HFFc6 (cell line): ENCODE results near the gene ATP2A1. TPM values are rescaled to one million over a fixed set of nuclear protein-coding genes. Genes with fewer than 3 reads are reported as not detected.
A peak's percentile ranks its signal among the peaks of the same experiment; 100 is the strongest.

Source experiments
- DNase-seq: peaks from one replicate; pipeline ENCODE4 v3.0.0-alpha.2; 2018
- H3K27ac Mint-ChIP-seq: 2 replicates; pipeline ENCODE4 v1.8.0; 2020; ENCODE audit warnings: mild to moderate bottlenecking, mixed read lengths
- H3K27me3 Mint-ChIP-seq: 2 replicates; pipeline ENCODE4 v1.8.0; 2021; ENCODE audit warnings: mild to moderate bottlenecking, moderate library complexity, mixed read lengths; ENCODE audit not compliant: insufficient read depth
- H3K36me3 Mint-ChIP-seq: 2 replicates; pipeline ENCODE4 v1.8.0; 2021; ENCODE audit warnings: low read depth, mixed read lengths
- H3K4me1 Mint-ChIP-seq: 2 replicates; pipeline ENCODE4 v1.8.0; 2020; ENCODE audit warnings: low read depth, mixed read lengths
- H3K4me3 Mint-ChIP-seq: 2 replicates; pipeline ENCODE4 v1.8.0; 2020; ENCODE audit warnings: mild to moderate bottlenecking, moderate library complexity, mixed read lengths
- H3K9me3 Mint-ChIP-seq: 2 replicates; pipeline ENCODE4 v1.8.0; 2020; ENCODE audit warnings: mild to moderate bottlenecking, mixed read lengths
- CTCF ChIP-seq: fragments of 200-600 bp; sonication (generic); IDR thresholded peaks from 2 replicates; pipeline ENCODE4 v1.5.0; 2021; ENCODE audit warnings: antibody characterized with exemption, mild to moderate bottlenecking
- total RNA-seq, 6 experiments: library from RNA; stranded (reverse); fragmentation: NEBNext Ultra II Directional; extraction: Animal tissue kit (Norgen Biotek cat#: 25700); gene quantifications; 2 replicates in 1 of 6; 3 replicates in 5 of 6; pipeline ENCODE4 v1.2.3, GENCODE V29; 2021

ATP2A1 gene
- total RNA-seq, 6 experiments from 2014 or later, result 0.26 to 0.85 (median 0.54) TPM

DNA sequence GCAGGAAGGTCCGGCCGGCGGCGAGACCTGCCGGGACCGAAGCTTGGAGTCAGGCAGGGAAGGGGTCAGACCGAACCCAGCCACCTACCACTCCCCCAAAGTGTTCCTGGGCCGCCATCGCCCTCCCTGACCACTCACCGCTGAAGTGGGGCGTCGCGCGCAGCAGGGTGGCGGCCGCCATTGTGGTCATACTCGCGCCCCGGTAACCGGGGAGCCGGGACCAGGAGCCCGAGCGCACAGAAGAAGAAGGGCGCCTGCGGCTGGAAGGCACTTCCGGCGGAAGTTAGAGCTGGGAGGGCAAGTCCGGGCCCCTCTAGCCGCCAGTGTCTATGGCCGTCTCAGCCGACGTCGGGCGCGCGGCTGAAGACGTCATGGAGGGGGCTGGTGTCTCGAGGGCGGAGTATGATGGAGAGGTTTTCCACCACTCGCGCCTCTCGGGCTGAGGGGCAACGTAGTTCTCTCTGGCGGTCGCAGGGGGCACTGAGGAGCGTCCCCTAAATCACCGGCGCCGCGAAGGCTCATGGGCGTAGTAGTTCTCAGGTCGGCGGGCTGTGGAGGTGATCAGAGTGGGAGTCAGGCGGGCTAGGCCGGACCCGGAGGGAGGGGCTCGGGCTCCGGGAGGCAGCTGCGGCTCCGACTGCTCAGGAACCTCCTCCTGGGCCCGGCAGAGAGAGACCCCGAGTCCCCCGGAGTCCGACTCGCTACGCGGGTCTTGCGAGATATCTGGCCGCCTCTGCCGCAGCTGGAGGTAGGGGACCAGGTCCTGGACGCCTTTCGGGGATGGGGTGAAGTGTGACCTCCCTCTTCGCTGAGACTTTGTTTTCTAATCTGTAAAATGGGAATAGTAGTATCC is 32.0 kb upstream of the ATP2A1 start, which contains the start of gene TUFM:
Gene TUFM (minus strand): TSS at position 269 of the 853 bp plus-strand sequence. CDS start 79 bp downstream, at position 190.
- Mint-ChIP-seq H3K36me3 (peaks cover 19% of the 10 kb centered on the region), H3K9me3 (no peaks in the 10 kb centered on the region), H3K27me3 (peaks cover 3% of the 10 kb centered on the region), H3K27ac (peak within 1 kb of the TSS; percentile 91), H3K4me3 (peak within 1 kb of the TSS; percentile 95), H3K4me1 (peaks cover 15% of the 10 kb centered on the region)
- DNase-seq, result peak; percentile 99
- TF ChIP-seq CTCF, result peak; percentile 76

- peaks cover 19% of the 10 kb centered on the region for H3K36me3 Mint-ChIP-seq
- peak overlapping the region; percentile 95 for H3K4me3 Mint-ChIP-seq
- H3K27ac Mint-ChIP-seq, result peak overlapping the region; percentile 91
- no peaks in the 10 kb centered on the region for H3K9me3 Mint-ChIP-seq
- DNase-seq, result no peak
- TF ChIP-seq CTCF, result no peak
- peaks cover 15% of the 10 kb centered on the region for H3K4me1 Mint-ChIP-seq
- peaks cover 2% of the 10 kb centered on the region for H3K27me3 Mint-ChIP-seq
Observed at GRCh38 chr16:28846933-28847273, 31.4 kb upstream of the ATP2A1 start.

DNA sequence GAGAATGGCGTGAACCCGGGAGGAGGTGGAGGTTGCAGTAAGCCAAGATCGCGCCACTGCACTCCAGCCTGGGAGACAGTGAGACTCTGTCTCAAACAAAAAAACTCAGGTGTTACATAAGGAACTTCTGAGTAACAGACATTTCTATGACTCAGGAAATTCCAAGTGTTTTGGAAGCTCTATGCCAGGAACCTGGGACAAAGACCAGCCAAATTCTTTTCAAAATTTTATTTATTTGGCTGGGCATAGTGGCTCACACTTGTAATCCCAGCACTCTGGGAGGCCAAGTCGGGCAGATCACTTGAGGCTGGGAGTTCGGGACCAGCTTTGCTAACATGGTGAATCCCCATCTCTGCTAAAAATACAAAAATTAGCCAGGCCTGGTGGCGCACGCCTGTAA is 19.9 kb upstream of the ATP2A1 start:
- H3K27me3 Mint-ChIP-seq, result no peaks in the 10 kb centered on the region; the same call in none of the 2 replicates
- H3K27ac Mint-ChIP-seq, result no peak overlapping the region
- no peaks in the 10 kb centered on the region for H3K9me3 Mint-ChIP-seq
- no peaks in the 10 kb centered on the region; the same call in 1 of the 2 replicates for H3K36me3 Mint-ChIP-seq
- no peak overlapping the region for H3K4me3 Mint-ChIP-seq
- no peak for DNase-seq
- no peaks in the 10 kb centered on the region for H3K4me1 Mint-ChIP-seq
- TF ChIP-seq CTCF, result no peak

- no peak for TF ChIP-seq CTCF
- no peak for DNase-seq
- peaks cover 2% of the 10 kb centered on the region for H3K4me1 Mint-ChIP-seq
- no peaks in the 10 kb centered on the region for H3K9me3 Mint-ChIP-seq
- no peak overlapping the region for H3K4me3 Mint-ChIP-seq
- H3K27ac Mint-ChIP-seq, result peak overlapping the region; percentile 6; the same call in 1 of the 2 replicates
- H3K36me3 Mint-ChIP-seq, result no peaks in the 10 kb centered on the region; the same call in 1 of the 2 replicates
- no peaks in the 10 kb centered on the region; the same call in none of the 2 replicates for H3K27me3 Mint-ChIP-seq
Observed at GRCh38 chr16:28859326-28859725, 19.0 kb upstream of the ATP2A1 start.

- peaks cover 14% of the 10 kb centered on the region for H3K4me1 Mint-ChIP-seq
- peaks cover 3% of the 10 kb centered on the region for H3K27me3 Mint-ChIP-seq
- no peak for TF ChIP-seq CTCF
- H3K36me3 Mint-ChIP-seq, result peaks cover 5% of the 10 kb centered on the region; the same call in 1 of the 2 replicates
- no peaks in the 10 kb centered on the region for H3K9me3 Mint-ChIP-seq
- H3K27ac Mint-ChIP-seq, result peak overlapping the region; percentile 98
- DNase-seq, result peak; percentile 30
- H3K4me3 Mint-ChIP-seq, result peak overlapping the region; percentile 98
Observed at GRCh38 chr16:28863929-28864793, 14.1 kb upstream of the ATP2A1 start.
